Measurements from ENCODE around the gene ZNF362.
"Not testable (repeated sequence)": the region's sequence is repeated elsewhere in the genome, so short reads cannot be mapped to it uniquely, and the experiment has no call there.

The ZNF362 gene

DNA sequence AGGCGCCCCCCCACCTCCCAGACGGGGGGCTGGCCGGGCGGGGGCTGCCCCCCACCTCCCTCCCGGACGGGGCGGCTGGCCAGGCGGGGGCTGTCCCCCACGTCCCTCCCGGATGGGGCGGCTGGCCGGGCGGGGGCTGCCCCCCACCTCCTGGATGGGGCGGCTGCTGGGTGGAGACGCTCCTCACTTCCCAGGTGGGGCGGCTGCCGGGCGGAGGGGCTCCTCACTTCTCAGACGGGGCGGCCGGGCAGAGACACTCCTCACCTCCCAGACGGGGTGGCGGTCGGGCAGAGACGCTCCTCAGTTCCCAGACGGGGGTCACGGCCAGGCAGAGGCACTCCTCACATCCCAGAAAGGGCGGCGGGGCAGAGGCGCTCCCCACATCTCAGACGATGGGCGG is 53.1 kb downstream of the ZNF362 start:
- DNase-seq: not testable (repeated sequence)

DNA sequence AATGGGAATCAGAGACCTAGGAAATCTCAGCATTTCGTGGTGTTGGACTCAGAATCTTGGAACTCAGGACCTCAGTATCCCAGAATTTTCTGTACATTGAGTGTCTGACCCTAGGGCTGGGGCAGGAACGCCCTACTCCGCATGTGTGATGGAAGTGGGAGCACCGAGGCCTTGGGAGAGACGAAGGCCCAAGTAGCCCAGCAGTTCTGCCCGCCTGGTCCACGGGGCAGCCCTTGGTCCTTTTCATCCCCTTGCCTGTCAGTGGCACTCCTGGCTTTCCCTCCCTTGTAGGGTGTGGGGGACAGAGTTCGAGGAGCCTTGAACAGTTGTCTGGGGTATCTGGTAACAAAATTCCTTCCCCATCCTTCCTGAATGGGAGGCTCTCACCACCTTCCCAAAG is 54.4 kb downstream of the ZNF362 start:
- no peak for DNase-seq

DNA sequence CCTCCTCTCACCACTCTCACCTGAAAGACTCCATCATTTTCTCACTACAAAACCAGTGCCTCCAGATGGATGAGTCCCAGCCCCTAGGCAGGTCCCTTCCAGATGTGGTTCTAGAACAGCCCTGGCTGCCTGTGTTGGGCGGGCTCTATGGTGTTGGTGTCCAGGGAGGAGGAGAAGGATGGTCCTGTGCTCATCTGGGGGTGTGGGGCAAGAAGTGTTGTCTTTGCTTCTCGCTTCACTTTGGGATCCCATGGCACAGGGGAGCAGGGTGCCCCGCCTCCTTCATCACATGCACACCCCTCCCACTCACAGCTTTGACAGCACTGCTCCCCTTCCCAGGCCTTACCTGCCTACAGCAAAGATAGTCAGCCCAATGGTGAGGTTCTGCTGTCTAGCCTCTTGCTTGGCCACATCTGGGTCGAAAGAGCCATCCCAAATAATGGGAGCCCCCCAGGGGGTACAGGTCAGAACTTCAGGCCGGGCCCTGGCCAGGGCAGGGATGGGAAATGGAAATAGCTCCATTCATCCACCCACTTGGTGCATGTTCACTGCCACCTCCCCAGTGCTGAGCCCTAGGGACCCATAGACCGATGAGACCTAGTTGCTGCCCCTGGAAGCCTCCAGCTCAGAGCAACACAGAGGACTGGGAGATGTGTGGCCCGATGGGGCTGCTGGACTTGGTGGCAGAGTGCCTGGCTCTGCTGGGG is 55.6 kb downstream of the ZNF362 start:
- DNase-seq: no peak

DNA sequence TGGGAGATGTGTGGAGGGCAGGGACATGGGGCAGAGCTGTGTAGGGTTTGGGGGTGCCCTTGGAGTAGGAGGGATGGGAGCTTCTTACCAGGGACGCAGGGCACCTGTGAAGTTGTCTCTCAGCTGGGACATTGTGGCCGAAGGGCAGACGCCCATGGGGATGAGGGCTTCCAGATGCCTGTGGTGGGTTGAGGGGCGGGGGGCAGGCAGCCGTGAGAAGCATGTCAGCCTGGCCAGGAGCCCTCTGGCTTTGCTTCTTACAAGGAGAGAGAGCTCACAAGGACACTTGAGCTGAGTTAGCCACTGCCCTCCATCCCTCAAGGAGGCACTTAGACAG is 56.1 kb downstream of the ZNF362 start:
- DNase-seq: no peak

DNA sequence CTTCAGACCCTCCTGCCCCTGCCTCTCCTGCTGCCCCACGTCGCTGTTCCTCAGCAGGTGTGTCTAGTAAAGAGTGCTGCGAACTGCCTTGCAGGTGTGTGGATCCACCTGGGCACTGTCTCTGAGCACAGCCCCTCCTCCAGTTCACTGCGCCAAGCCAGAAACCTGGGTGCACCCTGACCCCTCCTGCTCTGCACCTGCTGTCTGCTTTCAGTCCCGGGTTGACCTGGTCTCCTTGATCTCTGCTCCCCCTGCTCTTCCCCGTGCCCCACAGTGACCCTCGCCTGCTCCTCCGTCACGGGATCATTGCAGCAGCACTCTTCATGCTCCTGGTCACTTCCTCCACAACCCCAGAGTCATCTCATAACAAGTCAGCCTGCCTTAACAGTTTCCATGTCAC is 58.1 kb downstream of the ZNF362 start:
- DNase-seq: no peak

DNA sequence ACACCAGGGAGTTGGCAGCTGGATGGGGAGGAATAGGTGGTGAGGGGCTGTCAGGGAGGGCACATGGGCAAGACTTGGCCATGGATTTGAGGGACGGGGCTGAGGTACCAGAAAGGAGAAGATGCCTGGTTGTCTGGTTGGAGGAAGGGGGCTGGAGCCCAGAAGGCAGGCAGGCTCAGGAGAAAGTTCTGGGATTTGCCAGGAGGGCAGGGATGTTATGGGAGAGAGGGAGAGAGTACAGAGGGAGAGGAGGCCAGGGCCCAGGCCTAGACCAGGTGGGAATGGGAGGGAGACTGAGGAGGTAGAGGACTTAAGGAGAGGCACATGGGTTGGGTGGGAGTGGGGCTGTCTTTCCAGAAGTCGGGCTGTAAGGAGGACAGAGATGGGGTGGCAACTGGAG is 60.3 kb downstream of the ZNF362 start:
- no peak for DNase-seq

DNA sequence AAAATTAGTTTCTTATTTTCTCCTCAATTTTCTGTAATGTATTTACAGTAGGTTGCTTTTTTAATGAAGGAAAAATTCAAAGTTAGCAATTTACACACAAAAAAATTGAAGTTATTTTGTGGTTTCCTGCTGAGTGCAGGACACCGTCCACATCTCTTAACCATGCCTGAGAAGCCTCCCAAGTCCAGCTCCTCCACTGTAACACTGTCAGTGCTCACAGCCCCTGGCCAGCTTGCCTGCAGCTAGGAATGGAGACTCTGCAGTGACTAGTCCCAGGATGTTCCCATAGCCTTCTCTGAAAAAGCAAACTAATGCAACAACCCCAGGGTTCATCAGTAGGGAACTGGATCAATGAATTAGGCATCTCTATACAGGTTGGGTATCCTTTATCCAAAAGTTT is 61.1 kb downstream of the ZNF362 start:
- DNase-seq: no peak

DNA sequence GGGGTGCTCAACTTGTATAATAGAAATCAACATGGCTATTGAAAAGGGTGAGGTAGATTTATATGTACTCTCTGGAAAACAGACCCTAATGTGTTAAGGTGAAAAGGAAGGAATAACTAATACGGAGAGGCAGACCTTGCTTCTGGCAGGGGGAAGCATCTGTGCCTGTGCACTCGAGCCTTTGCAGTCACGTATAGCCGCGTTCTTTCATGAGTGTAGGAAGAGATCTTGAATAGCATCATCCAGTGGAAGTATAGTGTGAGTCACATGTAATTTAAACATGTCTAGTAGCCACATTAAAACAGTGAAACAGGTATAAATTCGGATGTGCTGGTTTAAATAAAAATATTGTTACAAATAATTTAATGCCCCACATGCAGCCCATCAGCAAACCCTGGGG is 61.7 kb downstream of the ZNF362 start:
- DNase-seq: peak; percentile 51

DNA sequence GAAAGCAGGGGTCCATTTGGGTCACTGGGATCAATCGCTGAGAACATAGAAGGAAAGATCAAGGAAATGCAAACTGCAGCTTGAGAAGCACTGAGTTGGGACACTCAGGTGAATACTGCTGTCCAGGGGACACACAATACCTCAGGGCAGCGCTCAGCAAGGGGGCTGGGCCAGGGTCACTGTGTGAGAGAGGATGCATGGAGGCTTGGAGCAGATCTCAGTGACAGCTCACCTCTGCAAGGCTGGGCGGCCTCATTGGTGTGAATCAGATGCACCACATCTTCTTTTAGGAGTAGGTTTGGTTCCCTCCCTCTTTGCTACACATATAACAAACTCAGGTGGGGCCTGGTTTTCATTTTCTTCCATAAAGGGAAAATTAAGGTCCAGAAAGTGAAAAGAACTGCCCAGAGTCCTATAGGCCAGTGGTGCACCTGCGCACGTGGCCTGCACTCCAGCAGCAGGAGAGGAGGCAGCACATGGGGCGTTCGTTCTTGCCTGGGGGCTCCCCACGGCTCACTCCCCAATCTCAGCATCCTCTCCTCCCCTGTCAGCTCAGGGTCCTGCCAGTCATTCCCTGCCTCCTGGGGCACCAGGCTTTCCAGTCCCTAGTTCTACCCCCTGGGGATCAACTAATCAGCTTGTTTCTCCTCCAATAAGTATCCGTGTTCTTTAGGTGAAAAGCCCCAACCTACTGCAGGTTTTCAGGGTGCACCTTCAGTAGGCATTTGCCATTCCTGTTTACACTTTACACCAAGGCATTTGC is 63.1 kb downstream of the ZNF362 start:
- no peak for DNase-seq

DNA sequence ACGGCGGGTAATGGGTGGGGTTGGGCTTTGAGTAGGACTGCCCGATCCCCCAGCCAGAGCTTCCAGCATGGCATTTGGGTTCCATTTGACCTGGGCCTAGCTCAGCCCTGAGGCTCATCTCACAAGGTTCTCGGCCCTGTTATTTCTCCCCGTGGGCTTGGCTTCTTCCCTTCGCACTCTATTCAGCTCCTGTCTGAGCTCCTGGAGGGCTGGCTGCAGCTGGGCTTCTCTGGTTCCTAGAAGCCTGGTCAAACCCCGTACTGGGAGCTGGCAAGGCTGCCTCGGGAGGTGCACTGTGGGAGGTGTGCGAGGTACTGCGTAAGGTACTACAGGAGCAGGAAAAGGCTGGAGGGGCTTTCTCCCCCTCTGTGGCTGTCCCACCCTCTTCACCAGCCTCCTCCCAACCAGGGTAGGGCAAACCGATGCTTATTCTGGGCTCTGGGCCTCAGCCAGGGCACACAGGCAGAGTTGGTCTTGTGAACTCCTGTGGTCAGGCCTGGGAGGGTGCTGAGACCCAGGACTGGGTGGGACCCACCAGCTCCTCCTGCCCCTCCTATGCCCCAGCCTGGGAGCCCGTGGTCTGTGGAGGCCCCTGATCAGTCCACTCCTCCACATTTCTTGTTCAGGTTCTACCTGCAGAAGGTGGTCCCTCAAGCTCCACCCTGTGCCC is 63.8 kb downstream of the ZNF362 start:
- no peak for DNase-seq

DNA sequence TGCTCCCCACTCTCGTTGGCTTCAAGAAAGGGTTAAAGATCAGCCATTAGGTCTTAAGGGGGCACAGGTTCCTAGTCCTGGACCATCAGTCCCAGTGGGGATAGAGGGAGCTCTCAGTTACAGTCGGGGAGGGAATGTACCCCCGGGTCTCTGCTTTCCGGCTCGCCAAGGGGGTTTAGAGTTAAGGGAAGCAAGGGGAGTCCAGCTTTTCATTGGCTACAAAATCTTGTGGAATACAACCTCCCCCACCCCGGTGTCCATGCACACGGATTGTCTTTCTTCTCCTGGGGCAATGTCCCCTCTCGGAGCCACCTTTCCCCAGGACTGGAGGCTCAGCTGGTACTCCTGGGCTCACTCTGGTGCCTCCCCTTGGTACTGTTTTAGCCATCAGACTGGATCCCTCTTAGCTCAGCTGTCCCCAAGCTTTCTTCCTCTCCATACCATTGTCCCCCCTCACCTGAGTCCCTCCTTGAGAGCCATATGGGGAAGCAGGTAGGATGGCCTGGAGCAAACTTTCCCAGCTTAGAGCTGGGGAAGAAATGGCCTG is 64.4 kb downstream of the ZNF362 start, which contains the start of gene A3GALT2:
TSS of gene A3GALT2 (minus strand) at position 480 of the 547 bp plus-strand sequence. CDS start at position 480, 0 bp downstream.
- no peak for DNase-seq

DNA sequence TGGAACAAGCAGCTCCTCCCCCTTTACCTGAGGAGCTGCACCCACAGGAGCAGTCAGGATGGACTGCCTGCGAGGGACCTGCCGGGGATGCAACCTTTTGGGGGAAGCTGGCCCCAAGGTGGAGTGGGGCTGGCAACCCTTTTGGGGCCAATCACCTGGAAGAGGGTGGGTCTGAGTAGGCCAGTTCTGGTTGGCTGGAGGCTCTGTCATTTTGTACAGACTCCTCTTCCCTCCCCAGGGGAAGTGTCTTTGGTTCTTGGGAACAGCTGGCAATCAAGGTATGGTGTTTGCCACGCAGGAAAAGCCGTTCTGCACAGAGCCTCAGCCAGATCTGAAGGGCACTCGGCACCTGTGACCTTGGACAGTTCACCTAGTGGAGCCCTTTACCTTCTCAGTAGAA is 64.9 kb downstream of the ZNF362 start:
- DNase-seq: no peak

DNA sequence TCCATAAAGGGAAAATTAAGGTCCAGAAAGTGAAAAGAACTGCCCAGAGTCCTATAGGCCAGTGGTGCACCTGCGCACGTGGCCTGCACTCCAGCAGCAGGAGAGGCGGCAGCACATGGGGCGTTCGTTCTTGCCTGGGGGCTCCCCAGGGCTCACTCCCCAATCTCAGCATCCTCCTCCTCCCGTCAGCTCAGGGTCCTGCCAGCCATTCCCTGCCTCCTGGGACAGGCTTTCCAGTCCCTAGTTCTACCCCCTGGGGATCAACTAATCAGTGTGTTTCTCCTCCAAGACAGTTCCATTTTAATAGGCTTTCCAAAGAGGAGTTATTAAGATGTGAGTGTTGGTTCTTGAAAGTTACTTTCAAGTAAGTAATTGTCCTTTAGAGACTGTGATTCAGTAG is 65.8 kb downstream of the ZNF362 start:
- no peak for DNase-seq

DNA sequence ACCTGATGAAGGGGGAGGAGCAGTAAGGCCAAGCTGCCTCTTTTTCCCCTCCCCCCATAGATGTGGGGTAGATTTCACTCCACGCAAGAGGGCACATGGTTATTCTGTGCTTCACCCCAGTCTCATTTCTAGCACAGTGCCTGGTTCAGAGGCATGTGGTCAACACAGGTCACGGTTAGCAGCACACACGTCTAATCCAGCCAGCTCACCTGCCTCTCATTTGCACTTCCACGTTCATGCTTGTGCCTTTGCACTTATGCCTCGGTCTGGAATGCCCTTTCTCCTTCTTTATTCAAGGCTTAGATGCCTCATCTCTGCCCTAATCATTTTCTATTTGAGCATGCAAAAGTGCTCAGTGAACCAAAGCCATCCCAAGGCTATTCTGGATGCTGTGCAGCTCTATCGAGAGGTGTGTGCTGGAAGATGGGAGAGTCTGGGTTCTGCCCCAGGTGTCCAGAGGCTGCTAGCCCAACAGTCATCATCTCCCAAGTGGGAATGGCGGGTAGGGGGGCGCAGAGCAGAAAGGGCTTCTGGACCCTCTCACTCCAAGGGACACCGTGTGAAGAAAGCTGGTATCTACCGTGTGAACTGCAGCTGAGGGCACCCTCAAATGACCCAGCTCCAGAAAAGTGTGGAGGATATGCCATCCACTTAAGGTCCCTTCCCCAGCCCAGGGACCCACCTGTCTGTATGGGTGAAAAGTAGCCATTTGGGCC is 66.7 kb downstream of the ZNF362 start:
- DNase-seq: no peak

DNA sequence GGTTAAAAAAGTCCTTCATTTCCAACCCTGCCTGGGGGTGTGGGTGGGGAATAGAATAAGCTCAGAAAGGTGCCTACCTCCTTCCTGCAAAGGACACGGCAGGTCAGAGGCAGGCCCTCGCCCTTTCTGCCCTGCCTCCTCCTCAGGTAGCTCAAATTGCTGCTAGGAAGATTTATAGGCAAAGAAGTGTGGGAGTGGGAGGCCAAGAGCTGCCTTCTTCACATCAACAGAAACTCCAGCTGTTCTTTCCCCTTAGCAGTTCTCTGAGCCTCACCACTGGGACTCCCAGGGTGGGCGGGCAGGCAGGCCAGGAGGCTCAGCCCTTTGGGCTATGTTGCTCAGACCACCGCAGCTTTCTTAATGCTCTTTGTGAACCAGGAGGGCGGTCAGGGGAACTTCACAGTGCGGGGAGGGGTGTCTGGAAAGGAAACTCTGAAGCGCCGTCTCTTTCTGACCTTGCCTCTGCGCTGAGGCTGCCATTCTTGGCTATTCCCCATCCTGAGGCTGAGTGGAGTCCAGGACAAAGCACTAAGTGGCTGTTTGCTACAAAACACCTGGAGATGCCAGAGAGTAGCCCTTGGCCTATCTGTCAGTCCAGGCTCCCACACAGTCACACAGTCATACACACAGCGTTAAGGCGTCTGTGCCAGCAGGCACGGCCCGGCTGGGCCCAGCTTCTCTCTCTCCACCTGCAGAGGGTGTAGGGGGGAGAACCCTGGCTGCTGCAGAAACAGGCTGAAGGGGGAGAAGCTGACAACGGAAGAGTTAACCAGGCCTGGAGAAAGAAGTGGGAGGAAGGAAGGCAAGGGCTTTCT is 67.6 kb downstream of the ZNF362 start:
- DNase-seq: no peak

DNA sequence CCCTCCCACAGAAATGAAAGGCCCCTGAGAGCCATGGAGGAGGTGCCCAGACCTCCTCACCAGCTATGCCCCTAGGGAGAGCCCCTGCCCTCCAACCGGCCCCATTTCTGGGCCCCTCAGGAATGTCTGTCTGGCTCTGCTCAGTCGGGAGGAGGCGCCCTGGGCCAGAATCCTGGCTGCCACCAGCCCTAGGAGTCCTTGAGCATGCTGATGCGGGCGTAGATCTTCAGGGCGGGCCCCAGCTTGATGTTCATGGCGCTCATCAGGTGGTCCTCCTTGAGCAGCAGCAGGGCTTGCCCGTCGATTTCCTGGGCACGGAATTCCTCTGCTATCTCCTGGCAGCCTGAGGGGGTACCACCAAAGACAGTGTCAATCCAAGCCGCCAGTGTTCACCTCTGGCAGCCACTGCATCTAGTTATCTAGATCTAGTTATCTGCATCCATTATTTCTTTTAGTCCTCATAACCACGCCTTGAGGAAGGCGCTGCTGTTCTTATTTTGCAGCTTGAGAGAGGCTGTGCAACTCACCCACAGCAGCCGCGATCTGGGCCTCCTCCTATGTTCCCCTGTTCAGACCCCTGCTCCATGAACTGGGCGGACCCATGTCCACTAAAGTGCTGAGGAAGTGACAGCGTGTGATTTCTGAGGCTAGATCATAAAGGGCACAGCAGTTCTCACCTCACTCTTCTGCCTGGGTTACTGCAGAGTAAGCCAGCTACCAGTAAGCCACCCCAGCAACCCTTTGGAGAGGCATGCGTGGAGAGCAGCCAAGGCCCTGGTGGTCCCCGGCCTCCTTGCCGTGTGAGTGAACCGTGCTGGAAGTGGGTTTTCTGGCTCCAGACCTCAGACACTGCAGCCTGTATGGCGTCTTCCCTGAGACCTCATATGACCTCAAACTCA is 68.6 kb downstream of the ZNF362 start:
- no peak for DNase-seq

DNA sequence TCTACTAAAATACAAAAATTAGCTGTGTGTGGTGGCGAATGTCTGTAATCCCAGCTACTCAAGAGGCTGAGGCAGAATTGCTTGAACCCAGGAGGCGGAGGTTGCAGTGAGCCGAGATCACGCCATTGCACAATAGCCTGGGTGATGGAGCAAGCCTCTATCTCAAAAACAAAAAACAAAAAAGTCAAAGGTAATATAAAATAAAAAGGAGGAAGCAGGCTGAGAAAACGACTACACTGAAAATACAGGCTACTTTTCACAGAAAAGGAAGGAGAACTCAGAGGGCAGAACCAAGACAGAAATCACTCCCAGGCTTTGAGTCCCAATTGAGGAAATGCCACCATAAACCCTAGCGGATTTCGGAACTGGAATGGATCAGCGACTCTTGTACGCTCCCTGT is 70.5 kb downstream of the ZNF362 start:
- DNase-seq: no peak

DNA sequence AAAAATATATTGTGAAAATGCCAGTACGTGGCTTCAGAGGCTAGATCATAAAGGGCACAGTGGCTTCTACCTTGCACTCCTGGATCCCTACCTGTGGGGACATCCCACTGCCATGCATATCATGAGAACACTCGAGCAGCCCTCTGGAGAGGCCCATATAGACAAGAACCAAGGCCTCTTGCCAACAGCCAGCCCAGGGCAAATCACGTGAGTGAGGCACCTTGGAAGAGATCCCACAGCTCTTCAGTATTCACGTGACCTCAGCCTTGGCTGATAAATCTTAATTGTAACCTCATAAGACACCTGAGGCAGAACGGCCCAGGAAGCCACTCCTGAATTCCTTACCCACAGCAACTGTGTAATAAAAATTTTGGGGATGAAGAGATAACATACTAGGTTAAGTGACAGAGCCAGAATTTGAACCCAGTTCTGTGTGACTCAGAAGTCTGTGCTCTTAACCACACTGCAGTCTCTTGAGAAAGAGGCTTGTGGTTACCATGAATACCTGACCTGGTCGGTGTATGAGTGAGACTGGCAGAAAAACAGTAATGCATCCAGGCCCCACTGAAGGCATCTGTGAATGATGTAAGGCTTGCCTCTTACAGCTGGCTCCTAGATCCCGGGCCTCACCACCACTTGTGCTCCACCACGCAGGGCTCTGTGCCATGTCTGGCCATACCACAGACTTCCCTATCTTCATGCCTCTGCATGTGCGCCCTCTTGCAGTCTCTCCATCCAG is 71.5 kb downstream of the ZNF362 start:
- peak; percentile 91 for DNase-seq

DNA sequence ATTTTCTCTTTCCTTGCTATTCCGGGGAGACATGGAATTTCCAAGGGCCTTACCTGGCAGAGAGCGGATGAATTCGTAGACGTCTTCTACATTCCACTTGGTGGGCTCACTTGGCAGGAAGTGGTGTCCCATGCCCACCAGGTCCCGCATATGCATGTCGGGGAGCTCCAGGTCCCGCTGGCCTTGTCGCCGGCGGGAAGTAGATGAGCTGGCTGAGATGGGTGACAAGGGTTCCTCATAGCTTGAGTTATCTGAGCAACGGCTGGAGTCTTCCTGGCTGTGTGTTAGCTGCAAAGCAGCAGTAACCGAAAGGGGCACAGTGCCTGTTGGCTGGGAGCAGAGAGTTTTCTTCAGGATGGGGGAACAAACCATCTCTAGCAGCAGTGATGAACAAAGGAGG is 72.5 kb downstream of the ZNF362 start:
- no peak for DNase-seq

DNA sequence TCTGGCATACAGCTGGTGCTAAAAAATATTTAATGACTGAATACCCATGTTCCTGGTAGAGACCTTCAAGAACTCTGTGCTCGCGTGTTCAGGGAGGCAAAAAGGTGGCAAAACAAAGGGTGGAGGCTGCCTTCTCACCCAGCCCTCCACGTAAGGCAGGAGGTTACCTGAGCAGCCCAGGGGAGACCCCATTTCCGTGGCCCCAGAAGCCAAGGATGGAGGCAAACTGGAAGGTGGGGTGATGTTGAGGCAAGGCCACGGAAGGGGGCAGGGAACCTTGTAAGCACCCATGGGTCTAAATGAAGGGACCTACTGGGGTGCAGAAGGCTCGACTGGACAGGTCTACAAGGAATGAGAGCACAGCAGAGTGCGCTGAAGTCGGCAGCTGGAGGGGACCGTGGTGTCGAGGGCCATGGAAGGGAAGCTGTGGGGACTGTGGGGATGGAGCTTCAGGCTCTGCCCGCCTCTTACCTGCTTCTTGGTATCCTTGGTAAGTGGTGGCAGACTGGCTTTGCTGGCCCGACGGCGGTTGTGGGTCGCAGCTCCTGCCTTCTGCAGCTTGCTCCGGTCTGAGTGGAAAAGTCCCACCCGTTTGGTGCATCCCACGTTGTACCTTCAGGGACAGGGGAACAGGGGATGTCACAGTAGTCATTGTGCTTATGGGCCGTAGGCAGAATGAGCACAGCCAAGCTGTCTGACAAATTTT is 73.5 kb downstream of the ZNF362 start:
- DNase-seq: no peak

Data from fibroblast of skin of right biceps (primary cell).